HL-60 (cell line): ENCODE measurements around the gene PARP3.

Experiments used
- DNase-seq, 2 experiments: peaks; one replicate each; pipeline ENCODE4 v3.0.0-alpha.2; 2010 to 2020; ENCODE audit warnings: low read depth in 1 of 2, low spot score in 1 of 2
- H3K27ac ChIP-seq: fragments of 250-450 bp; sonication (Bioruptor Pico); replicated peaks from 2 replicates; pipeline ENCODE4 v1.5.1; 2020; ENCODE audit warnings: mild to moderate bottlenecking, moderate library complexity
- H3K27me3 ChIP-seq: fragments of 250-450 bp; sonication (Bioruptor Pico); 2 replicates; pipeline ENCODE4 v1.5.1; 2021; ENCODE audit warnings: mild to moderate bottlenecking, moderate library complexity; ENCODE audit not compliant: insufficient read depth, poor library complexity, severe bottlenecking
- H3K4me3 ChIP-seq: replicated peaks from 2 replicates; pipeline ENCODE4 v1.5.1; 2011; ENCODE audit warnings: mild to moderate bottlenecking, control low read depth, low read length; ENCODE audit not compliant: insufficient read depth
- CTCF ChIP-seq: IDR thresholded peaks from one replicate; pipeline ENCODE4 v1.5.1; 2011; ENCODE audit warnings: low read length, control low read depth, inconsistent platforms; ENCODE audit not compliant: insufficient read depth
- GABPA ChIP-seq: IDR thresholded peaks from 2 replicates; pipeline ENCODE4 v1.6.1; 2012; ENCODE audit warnings: low read depth
- POLR2AphosphoS5 ChIP-seq: IDR thresholded peaks from 2 replicates; pipeline ENCODE4 v1.6.1; 2012; ENCODE audit warnings: low read depth
- REST ChIP-seq: IDR thresholded peaks from 2 replicates; pipeline ENCODE4 v1.6.1; 2012; ENCODE audit warnings: low read depth; ENCODE audit not compliant: insufficient replicate concordance
- SPI1 ChIP-seq: IDR thresholded peaks from 2 replicates; pipeline ENCODE4 v1.6.1; 2012; ENCODE audit warnings: low read depth, mild to moderate bottlenecking, borderline replicate concordance
- long read RNA-seq: library from polyadenylated mRNA; unstranded; transcript quantifications from one replicate; pipeline ENCODE4 v2.0.0, GENCODE V29; 2020

Gene PARP3
- long read RNA-seq, transcript PARP3-203 (11 exons, 2,360 nt), result minor isoform, 11 of 164 reads
- long read RNA-seq, transcript PARP3-202 (12 exons, 2,472 nt), result major isoform, 29 of 164 reads
- long read RNA-seq, transcript PARP3-201 (11 exons, 2,336 nt), result minor isoform, 18 of 164 reads
- long read RNA-seq, partial matches to known transcripts, result 80 of 164 reads
- long read RNA-seq, other reads (novel, unspliced or antisense), result 26 of 164 reads

- DNase-seq, result peak; percentile 100
- peak within 1 kb of the TSS; percentile 97 for H3K4me3 ChIP-seq
- H3K27ac ChIP-seq, result peak within 1 kb of the TSS; percentile 57
- TF ChIP-seq CTCF (peak; percentile 89), SPI1 (no peak), POLR2AphosphoS5 (0 out of 2 replicates have a peak, but pooled peaks have one; percentile 24), GABPA (0 out of 2 replicates have a peak, but pooled peaks have one; percentile 7), REST (no peak)
- H3K27me3 ChIP-seq, result no peaks in the 10 kb centered on the region
These were observed at the start of gene PARP3, which contains the start of gene RRP9 for GRCh38 chr3:51941798-51942602. Gene PARP3, plus strand, starts transcription at chr3:51942363. Its CDS starts 993 bp downstream, at chr3:51943356. Gene RRP9, minus strand, starts transcription at chr3:51941904. Its CDS starts 37 bp downstream, at chr3:51941867.

GRCh38 chr3:51894391-51894790 lies 47.8 kb upstream of the PARP3 start:
- no peak overlapping the region for H3K27ac ChIP-seq
- H3K4me3 ChIP-seq, result no peak overlapping the region
- no peaks in the 10 kb centered on the region for H3K27me3 ChIP-seq
- TF ChIP-seq POLR2AphosphoS5, result no peak
- TF ChIP-seq GABPA, result no peak
- no peak for TF ChIP-seq CTCF
- TF ChIP-seq SPI1, result no peak
- TF ChIP-seq REST, result no peak
- no peak for DNase-seq

- no peak for DNase-seq
- Histone ChIP-seq H3K27ac (no peak overlapping the region), H3K4me3 (no peak overlapping the region), H3K27me3 (no peaks in the 10 kb centered on the region)
- no peak for TF ChIP-seq REST
- no peak for TF ChIP-seq CTCF
- TF ChIP-seq POLR2AphosphoS5, result no peak
- TF ChIP-seq SPI1, result no peak
- TF ChIP-seq GABPA, result no peak
These were observed 47.2 kb upstream of the PARP3 start for GRCh38 chr3:51894939-51895338.
